IMR-90 (cell line): ENCODE results near the gene UBL3. TPM values are rescaled to one million over a fixed set of nuclear protein-coding genes. Genes with fewer than 3 reads are reported as not detected.
A peak's percentile ranks its signal among the peaks of the same experiment; 100 is the strongest.

ENCODE experiments used
- ATAC-seq: fragments of 200-7000 bp; cut with Tn5 transposase; 2 replicates; pipeline ENCODE4 v1.9.1; 2020; ENCODE audit warnings: low read depth, mild to moderate bottlenecking, moderate library complexity
- BruUV-seq: library from RNA; stranded (reverse); fragments of 400-500 nt; replicated peaks from 2 replicates; lab custom pipeline; 2021; lab: Mats Ljungman, UMichigan
- CTCF ChIA-PET: fragments of 300-600 bp; formaldehyde crosslinking; extraction: SDS; loops from one replicate; lab custom pipeline; 2021; ENCODE audit warnings: antibody characterized with exemption; lab: Yijun Ruan, JAX
- POLR2A ChIA-PET: fragments of 300-600 bp; sonication (Branson Sonifier 250); formaldehyde crosslinking; loops from one replicate; lab custom pipeline; 2022; ENCODE audit warnings: antibody characterized with exemption; ENCODE audit not compliant: unreplicated experiment; lab: Charles Lee
- DNase-seq: peaks from one replicate; pipeline ENCODE4 v3.0.0; 2013
- H2AFZ ChIP-seq: replicated peaks from 2 replicates; pipeline ENCODE3; 2013; ENCODE audit warnings: low read length, mild to moderate bottlenecking; ENCODE audit not compliant: poor library complexity
- H2AK5ac ChIP-seq: 2 replicates; pipeline ENCODE4 v1.6.1; 2013; ENCODE audit warnings: low read depth, low read length, inconsistent platforms
- H2AK9ac ChIP-seq: replicated peaks from 2 replicates; pipeline ENCODE3; 2013; ENCODE audit warnings: mild to moderate bottlenecking, low read depth, low read length, moderate library complexity; ENCODE audit not compliant: poor library complexity
- H2BK120ac ChIP-seq: 2 replicates; pipeline ENCODE4 v1.6.1; 2013; ENCODE audit warnings: low read depth, low read length, inconsistent platforms
- H2BK15ac ChIP-seq: 3 replicates; pipeline ENCODE4 v1.6.1; 2013; ENCODE audit warnings: low read depth, low read length, inconsistent platforms
- H2BK20ac ChIP-seq: 2 replicates; pipeline ENCODE4 v1.6.1; 2013; ENCODE audit warnings: low read depth, mild to moderate bottlenecking, inconsistent platforms, low read length, moderate library complexity
- H2BK5ac ChIP-seq: 2 replicates; pipeline ENCODE4 v1.6.1; 2013; ENCODE audit warnings: mild to moderate bottlenecking, low read depth, low read length, inconsistent platforms; ENCODE audit not compliant: poor library complexity, severe bottlenecking
- H3K14ac ChIP-seq: replicated peaks from 2 replicates; pipeline ENCODE4 v1.6.1; 2013; ENCODE audit warnings: low read depth, low read length, inconsistent platforms
- H3K18ac ChIP-seq: 2 replicates; pipeline ENCODE4 v1.6.1; 2013; ENCODE audit warnings: low read depth, low read length, control low read depth
- H3K23ac ChIP-seq: 2 replicates; pipeline ENCODE4 v1.6.1; 2013; ENCODE audit warnings: low read depth, low read length, inconsistent platforms
- H3K27ac ChIP-seq: 2 replicates; pipeline ENCODE4 v1.5.1; 2013; ENCODE audit warnings: mild to moderate bottlenecking, control low read depth, low read length; ENCODE audit not compliant: insufficient read depth
- H3K27me3 ChIP-seq: 2 replicates; pipeline ENCODE4 v1.6.1; 2013; ENCODE audit warnings: low read length; ENCODE audit not compliant: control insufficient read depth, insufficient read depth
- H3K36me3 ChIP-seq: 2 replicates; pipeline ENCODE4 v1.6.1; 2013; ENCODE audit warnings: low read length, mixed read lengths; ENCODE audit not compliant: control insufficient read depth, insufficient read depth
- H3K4ac ChIP-seq: 2 replicates; pipeline ENCODE4 v1.6.1; 2013; ENCODE audit warnings: low read depth, low read length, inconsistent platforms
- H3K4me1 ChIP-seq: 2 replicates; pipeline ENCODE4 v1.6.1; 2013; ENCODE audit warnings: low read length, mixed read lengths; ENCODE audit not compliant: control insufficient read depth, insufficient read depth
- H3K4me2 ChIP-seq: 2 replicates; pipeline ENCODE4 v1.6.1; 2013; ENCODE audit warnings: low read depth, mild to moderate bottlenecking, control low read depth, low read length, moderate library complexity
- H3K4me3 ChIP-seq: 2 replicates; pipeline ENCODE4 v1.5.1; 2013; ENCODE audit warnings: low read depth, mild to moderate bottlenecking, control low read depth, low read length, moderate library complexity; ENCODE audit not compliant: insufficient read depth
- H3K56ac ChIP-seq: 2 replicates; pipeline ENCODE4 v1.6.1; 2013; ENCODE audit warnings: low read length, inconsistent platforms; ENCODE audit not compliant: insufficient read depth; ENCODE audit errors: extremely low read depth
- H3K79me1 ChIP-seq, 2 experiments: 2 replicates each; pipeline ENCODE4 v1.6.1; 2013; ENCODE audit warnings: low read length in 2 of 2, inconsistent platforms in 1 of 2, low read depth in 1 of 2
- H3K9ac ChIP-seq: 2 replicates; pipeline ENCODE4 v1.6.1; 2013; ENCODE audit warnings: low read depth, low read length, control low read depth
- H3K9me1 ChIP-seq: 2 replicates; pipeline ENCODE4 v1.6.1; 2013; ENCODE audit warnings: low read length, inconsistent platforms; ENCODE audit not compliant: insufficient read depth
- H3K9me3 ChIP-seq: 2 replicates; pipeline ENCODE4 v1.6.1; 2013; ENCODE audit warnings: low read length; ENCODE audit not compliant: control insufficient read depth, insufficient read depth
- H4K20me1 ChIP-seq: 2 replicates; pipeline ENCODE4 v1.6.1; 2013; ENCODE audit warnings: low read length, inconsistent platforms; ENCODE audit not compliant: insufficient read depth
- H4K5ac ChIP-seq: 2 replicates; pipeline ENCODE4 v1.6.1; 2013; ENCODE audit warnings: mild to moderate bottlenecking, low read depth, low read length, control low read depth
- H4K8ac ChIP-seq, 2 experiments: 2 replicates each; pipeline ENCODE4 v1.6.1; 2013; ENCODE audit warnings: low read depth in 2 of 2, low read length in 2 of 2, control low read depth in 1 of 2, inconsistent platforms in 1 of 2
- H4K91ac ChIP-seq: 2 replicates; pipeline ENCODE4 v1.6.1; 2013; ENCODE audit warnings: low read depth, low read length, inconsistent platforms; ENCODE audit not compliant: insufficient read depth
- CEBPB ChIP-seq: IDR thresholded peaks from 2 replicates; pipeline ENCODE4 v1.6.1; 2012; ENCODE audit warnings: low read depth, low read length, improper control_type of control experiment
- WGBS, 2 experiments: methylation state at CpG; one replicate each; pipeline versions ENCODE4 v1.1.5 to v1.1.7; 2013; ENCODE audit warnings: missing lambda C conversion rate in 2 of 2; ENCODE audit not compliant: insufficient read length in 1 of 2; ENCODE audit errors: extremely low coverage in 2 of 2; 5-methylcytosine and 5-hydroxymethylcytosine counted together
- dilution Hi-C: fragments of 300-500 bp; cut with HindIII; formaldehyde crosslinking; loops from one replicate; pipeline ENCODE4 v1.14.3; 2018; ENCODE audit warnings: low sequenced_read_pairs; ENCODE audit not compliant: unreplicated experiment
- in situ Hi-C: fragments of 300-500 bp; cut with MboI; formaldehyde crosslinking; loops from 3 replicates; pipeline ENCODE4 v1.14.3; 2019; ENCODE audit warnings: low sequenced_read_pairs, inconsistent platforms, mixed read lengths
- intact Hi-C: fragments of 100-400 bp; cut with micrococcal nuclease; formaldehyde crosslinking; loops from 2 replicates; pipeline ENCODE4 v1.10.0; 2022
- polyA plus RNA-seq, 3 experiments: library from polyadenylated mRNA; depleted of rRNA; stranded (reverse); fragments of >200 nt; gene quantifications; 2 replicates each; pipeline ENCODE4 v1.2.3, GENCODE V29; 2012; ENCODE audit warnings: low replicate concordance in 1 of 3
- total RNA-seq: library from RNA; depleted of rRNA; stranded (reverse); fragments of >200 nt; gene quantifications from 2 replicates; pipeline ENCODE4 v1.2.3, GENCODE V29; 2012

The UBL3 gene
- total and polyA plus RNA-seq, 2 of the 4 experiments (the other 2 are of a cell fraction): 16.0 to 19.9 TPM

DNA sequence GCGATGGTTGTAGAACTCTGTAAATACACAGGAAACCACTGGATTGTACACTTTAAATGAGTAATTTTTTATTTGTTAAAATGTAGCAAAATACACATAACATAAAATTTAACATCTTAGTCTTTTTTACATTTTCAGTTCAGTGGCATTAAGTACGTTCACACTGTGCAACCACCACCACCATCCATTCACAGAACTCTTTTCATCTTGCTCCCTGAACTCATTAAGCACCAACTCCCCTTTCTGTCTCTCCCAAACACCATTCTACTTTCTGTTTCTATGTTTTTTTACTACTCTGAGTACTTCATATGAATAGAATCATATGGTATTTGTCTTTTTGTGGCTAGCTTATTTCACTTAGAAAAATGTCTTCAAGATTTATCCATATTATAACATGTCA, 2.7 kb upstream of the UBL3 start:
- dilution Hi-C loops (no loop called here), intact Hi-C loops (no loop called here), in situ Hi-C loops (no loop called here)
- Histone ChIP-seq H3K36me3 (no peaks in the 10 kb centered on the region), H3K9ac (no peak overlapping the region), H2BK15ac (no peak overlapping the region), H3K23ac (peak overlapping the region; percentile 78; the same call in 1 of the 2 replicates), H3K4me2 (no peak overlapping the region), H3K27ac (no peak overlapping the region), H2AK5ac (no peak overlapping the region), H3K18ac (no peak overlapping the region), H4K8ac (peak overlapping the region in 1 of 2 experiments; percentile 55; a peak in 1 of 4 replicates), H2BK120ac (peak overlapping the region; percentile 22; the same call in 1 of the 2 replicates), H4K5ac (no peak overlapping the region), H2AK9ac (no peak overlapping the region), H2AFZ (no peak overlapping the region), H3K4me3 (no peak overlapping the region), H3K4me1 (peaks cover 4% of the 10 kb centered on the region; the same call in 1 of the 2 replicates), H4K20me1 (no peaks in the 10 kb centered on the region; the same call in 1 of the 2 replicates), H3K9me3 (no peaks in the 10 kb centered on the region), H3K56ac (no peak overlapping the region), H4K91ac (no peak overlapping the region), H3K9me1 (peaks cover 4% of the 10 kb centered on the region; the same call in 1 of the 2 replicates), H2BK20ac (no peak overlapping the region), H3K14ac (peak overlapping the region; percentile 53; the same call in 1 of the 2 replicates), H3K27me3 (no peaks in the 10 kb centered on the region), H3K4ac (no peak overlapping the region), H2BK5ac (peak overlapping the region; percentile 7), H3K79me1 (peaks cover 6 to 9% of the 10 kb centered on the region in 2 experiments; a peak in 2 of 4 replicates)
- 100% methylated on average over 1 of the region's 2 CpGs; no CpG with 5 or more reads in 1 of the 2 experiments for WGBS, 2 experiments
- no peak for TF ChIP-seq CEBPB
- DNase-seq: no peak
- no TSS peak for BruUV-seq
- ChIA-PET POLR2A (no interaction called here), CTCF (interaction anchor here (0.9 to 1.1 kb wide), 2 partner anchors 11 to 70 kb away, joined by 3 read pairs; no protein-coding TSS in a partner anchor)
- no peak for ATAC-seq
